Liver (tissue), 9 donors: Measurements from ENCODE around the gene SMIM23. TPM values are rescaled to one million over a fixed set of nuclear protein-coding genes. Genes with fewer than 3 reads are reported as not detected.

Source experiments
- DNase-seq: peaks from one replicate; pipeline ENCODE4 v3.0.0-alpha.2; 2017; ENCODE audit warnings: low spot score
- H3K27ac ChIP-seq, 2 donors: one replicate each; pipeline ENCODE4 v1.7.0; 2013; ENCODE audit warnings: inconsistent platforms in 2 of 2, low read length in 2 of 2, control low read depth in 1 of 2, low read depth in 1 of 2, mild to moderate bottlenecking in 1 of 2
- H3K27me3 ChIP-seq, 4 donors: one replicate each; pipeline versions ENCODE4 v1.6.1 to v1.7.0; 2013; ENCODE audit warnings: low read length in 3 of 4, inconsistent platforms in 1 of 4, mild to moderate bottlenecking in 1 of 4, moderate library complexity in 1 of 4; ENCODE audit not compliant: control insufficient read depth in 4 of 4, insufficient read depth in 4 of 4
- H3K36me3 ChIP-seq, 4 donors: one replicate each; pipeline versions ENCODE4 v1.6.1 to v1.7.0; 2013; ENCODE audit warnings: low read length in 3 of 4, mild to moderate bottlenecking in 3 of 4, low read depth in 1 of 4, moderate library complexity in 1 of 4; ENCODE audit not compliant: control insufficient read depth in 4 of 4, insufficient read depth in 3 of 4
- H3K4me1 ChIP-seq, 4 donors: one replicate each; pipeline versions ENCODE4 v1.6.1 to v1.7.0; 2013; ENCODE audit warnings: low read length in 3 of 4, mild to moderate bottlenecking in 3 of 4, moderate library complexity in 1 of 4; ENCODE audit not compliant: control insufficient read depth in 4 of 4, insufficient read depth in 4 of 4
- H3K4me3 ChIP-seq, 3 donors: one replicate each; pipeline versions ENCODE4 v1.6.1 to v1.7.0; 2013; ENCODE audit warnings: low read length in 3 of 3, control low read depth in 1 of 3, low read depth in 1 of 3, mild to moderate bottlenecking in 1 of 3
- H3K9ac ChIP-seq, 2 donors: one replicate each; pipeline ENCODE4 v1.7.0; 2013; ENCODE audit warnings: low read length in 2 of 2, mild to moderate bottlenecking in 2 of 2, moderate library complexity in 2 of 2, control low read depth in 1 of 2, low read depth in 1 of 2
- H3K9me3 ChIP-seq, 4 donors: one replicate each; pipeline versions ENCODE4 v1.6.1 to v1.7.0; 2013; ENCODE audit warnings: low read length in 3 of 4; ENCODE audit not compliant: control insufficient read depth in 4 of 4
- ATF3 ChIP-seq: IDR thresholded peaks from 2 replicates; pipeline ENCODE4 v1.6.1; 2016; ENCODE audit warnings: antibody characterized with exemption
- CTCF ChIP-seq: fragments of 150-350 bp; IDR thresholded peaks from 2 replicates; pipeline ENCODE4 v1.5.1; 2017; ENCODE audit warnings: improper control_type of control experiment, low read depth, low read length; ENCODE audit not compliant: missing input control
- EGR1 ChIP-seq, 2 donors: IDR thresholded peaks; 2 replicates each; pipeline ENCODE4 v1.6.1; 2016 to 2018; ENCODE audit warnings: antibody characterized with exemption in 2 of 2, low read depth in 2 of 2
- FOXA1 ChIP-seq: IDR thresholded peaks from 2 replicates; pipeline ENCODE4 v1.6.1; 2016; ENCODE audit warnings: antibody characterized with exemption
- FOXA2 ChIP-seq: IDR thresholded peaks from 2 replicates; pipeline ENCODE4 v1.6.1; 2016; ENCODE audit warnings: antibody characterized with exemption
- GABPA ChIP-seq, 2 donors: IDR thresholded peaks in 1 of 2; conservative IDR thresholded peaks in 1 of 2; 2 replicates each; pipeline ENCODE4 v1.6.1; 2016; ENCODE audit warnings: antibody characterized with exemption in 2 of 2, mild to moderate bottlenecking in 1 of 2, moderate library complexity in 1 of 2
- HNF4A ChIP-seq, 2 donors: conservative IDR thresholded peaks; 2 replicates each; pipeline ENCODE4 v1.6.1; 2016; ENCODE audit warnings: antibody characterized with exemption in 2 of 2, mild to moderate bottlenecking in 2 of 2
- HNF4G ChIP-seq: IDR thresholded peaks from 2 replicates; pipeline ENCODE4 v1.6.1; 2016; ENCODE audit warnings: antibody characterized with exemption
- JUND ChIP-seq, 2 donors: IDR thresholded peaks; 2 replicates each; pipeline ENCODE4 v1.6.1; 2016; ENCODE audit warnings: antibody characterized with exemption in 2 of 2
- MAX ChIP-seq: IDR thresholded peaks from 2 replicates; pipeline ENCODE4 v1.6.1; 2016; ENCODE audit warnings: antibody characterized with exemption
- RAD21 ChIP-seq, 2 donors: IDR thresholded peaks; 2 replicates each; pipeline ENCODE4 v1.6.1; 2016; ENCODE audit warnings: antibody characterized with exemption in 2 of 2, mild to moderate bottlenecking in 2 of 2
- REST ChIP-seq: IDR thresholded peaks from 2 replicates; pipeline ENCODE4 v1.6.1; 2016; ENCODE audit warnings: antibody characterized with exemption, mild to moderate bottlenecking
- RXRA ChIP-seq, 2 donors: IDR thresholded peaks; 2 replicates each; pipeline ENCODE4 v1.6.1; 2017 to 2018; ENCODE audit warnings: antibody characterized with exemption in 2 of 2, mild to moderate bottlenecking in 1 of 2
- SP1 ChIP-seq: IDR thresholded peaks from 2 replicates; pipeline ENCODE4 v1.6.1; 2018; ENCODE audit warnings: antibody characterized with exemption, mild to moderate bottlenecking
- TAF1 ChIP-seq: conservative IDR thresholded peaks from 2 replicates; pipeline ENCODE4 v1.6.1; 2016; ENCODE audit warnings: antibody characterized with exemption, mild to moderate bottlenecking
- YY1 ChIP-seq: IDR thresholded peaks from 2 replicates; pipeline ENCODE4 v1.6.1; 2016; ENCODE audit warnings: antibody characterized with exemption, mild to moderate bottlenecking
- ZBTB33 ChIP-seq: IDR thresholded peaks from 2 replicates; pipeline ENCODE4 v1.6.1; 2016; ENCODE audit warnings: antibody characterized with exemption
- WGBS: extraction: QIAGEN DNeasy Blood & Tissue Kit; methylation state at CpG from one replicate; pipeline ENCODE4 v1.1.7; 2013; 5-methylcytosine and 5-hydroxymethylcytosine counted together
- polyA plus RNA-seq, 2 donors: library from polyadenylated mRNA; stranded (reverse) in 1 of 2; unstranded in 1 of 2; fragments of 200-250 nt in 1 of 2; fragments of >200 nt in 1 of 2; fragmentation: Nextera tagmentation in 1 of 2; extraction: Ambion mirVana in 1 of 2; gene quantifications; one replicate each; pipeline versions ENCODE4 v1.2.1 to v1.2.3, GENCODE V29; 2013 to 2015
- total RNA-seq, 2 donors: library from RNA; depleted of rRNA; stranded (reverse); fragments of >200 nt; gene quantifications; one replicate each; pipeline ENCODE4 v1.2.3, GENCODE V29; 2014
- donor health status: healthy.
- donor health status: healthy.
- donor health status: healthy.
- donor health status: healthy.
- donor health status: healthy.

SMIM23 gene
- total and polyA plus RNA-seq, 4 donors, result not detected

- Histone ChIP-seq H3K9me3 (peaks cover 0 to 6% (median 2%) of the 10 kb centered on the region in 4 donors), H3K9ac (no peak overlapping the region), H3K4me3 (no peak overlapping the region), H3K36me3 (no peaks in the 10 kb centered on the region), H3K27ac (no peak overlapping the region), H3K4me1 (no peaks in the 10 kb centered on the region), H3K27me3 (peaks cover 0 to 7% (median 0%) of the 10 kb centered on the region in 4 donors)
- 83% methylated on average over 1 of the region's 1 CpG for WGBS
- DNase-seq, result no peak
- TF ChIP-seq REST (no peak), RXRA (IDR thresholded peaks at IDR 0.05) (no peak), FOXA1 (no peak), GABPA (IDR thresholded peaks at IDR 0.05 in 1 of 2, conservative IDR thresholded peaks at IDR 0.05 in 1 of 2) (no peak), EGR1 (IDR thresholded peaks at IDR 0.05; ENCODE audit: low read depth in 2 of 2) (no peak), HNF4G (no peak), YY1 (no peak), JUND (IDR thresholded peaks at IDR 0.05) (no peak), TAF1 (no peak), RAD21 (IDR thresholded peaks at IDR 0.05) (no peak), MAX (no peak), SP1 (no peak), ZBTB33 (no peak), HNF4A (conservative IDR thresholded peaks at IDR 0.05) (no peak)
Measured at GRCh38 chr5:171830686-171831085, 45.1 kb downstream of the SMIM23 start.

- 66% methylated on average over 2 of the region's 2 CpGs for WGBS
- H3K4me3 ChIP-seq, result no peak overlapping the region
- H3K9me3 ChIP-seq, result peaks cover 0 to 6% (median 2%) of the 10 kb centered on the region in 4 donors
- no peak overlapping the region for H3K27ac ChIP-seq
- H3K36me3 ChIP-seq, result no peaks in the 10 kb centered on the region
- H3K9ac ChIP-seq, result no peak overlapping the region
- TF ChIP-seq RAD21 (IDR thresholded peaks at IDR 0.05) (no peak), FOXA2 (no peak), GABPA (IDR thresholded peaks at IDR 0.05 in 1 of 2, conservative IDR thresholded peaks at IDR 0.05 in 1 of 2) (no peak), YY1 (no peak), HNF4G (no peak), MAX (no peak), EGR1 (IDR thresholded peaks at IDR 0.05; ENCODE audit: low read depth in 2 of 2) (no peak), REST (no peak), FOXA1 (no peak), TAF1 (no peak), JUND (IDR thresholded peaks at IDR 0.05) (no peak), CTCF (no peak), ATF3 (no peak)
- no peaks in the 10 kb centered on the region for H3K27me3 ChIP-seq
- no peaks in the 10 kb centered on the region for H3K4me1 ChIP-seq
- no peak for DNase-seq
Measured at GRCh38 chr5:171832775-171833174, 47.2 kb downstream of the SMIM23 start.
